HFFc6 (cell line): ENCODE results near the gene EFCAB8. TPM values are rescaled to one million over a fixed set of nuclear protein-coding genes. Genes with fewer than 3 reads are reported as not detected.

Source experiments
- DNase-seq: peaks from one replicate; pipeline ENCODE4 v3.0.0-alpha.2; 2018
- H3K27ac Mint-ChIP-seq: 2 replicates; pipeline ENCODE4 v1.8.0; 2020; ENCODE audit warnings: mild to moderate bottlenecking, mixed read lengths
- H3K27me3 Mint-ChIP-seq: 2 replicates; pipeline ENCODE4 v1.8.0; 2021; ENCODE audit warnings: mild to moderate bottlenecking, moderate library complexity, mixed read lengths; ENCODE audit not compliant: insufficient read depth
- H3K36me3 Mint-ChIP-seq: 2 replicates; pipeline ENCODE4 v1.8.0; 2021; ENCODE audit warnings: low read depth, mixed read lengths
- H3K4me1 Mint-ChIP-seq: 2 replicates; pipeline ENCODE4 v1.8.0; 2020; ENCODE audit warnings: low read depth, mixed read lengths
- H3K4me3 Mint-ChIP-seq: 2 replicates; pipeline ENCODE4 v1.8.0; 2020; ENCODE audit warnings: mild to moderate bottlenecking, moderate library complexity, mixed read lengths
- H3K9me3 Mint-ChIP-seq: 2 replicates; pipeline ENCODE4 v1.8.0; 2020; ENCODE audit warnings: mild to moderate bottlenecking, mixed read lengths
- total RNA-seq, 6 experiments: library from RNA; stranded (reverse); fragmentation: NEBNext Ultra II Directional; extraction: Animal tissue kit (Norgen Biotek cat#: 25700); gene quantifications; 2 replicates in 1 of 6; 3 replicates in 5 of 6; pipeline ENCODE4 v1.2.3, GENCODE V29; 2021
- TF ChIP-seq, protein P1 (sequence below): fragments of 200-600 bp; sonication (generic); IDR thresholded peaks from 2 replicates; pipeline ENCODE4 v1.5.0; 2021; ENCODE audit warnings: antibody characterized with exemption, mild to moderate bottlenecking

Gene EFCAB8
- total RNA-seq, 6 experiments from 2014 or later, result not detected

DNA sequence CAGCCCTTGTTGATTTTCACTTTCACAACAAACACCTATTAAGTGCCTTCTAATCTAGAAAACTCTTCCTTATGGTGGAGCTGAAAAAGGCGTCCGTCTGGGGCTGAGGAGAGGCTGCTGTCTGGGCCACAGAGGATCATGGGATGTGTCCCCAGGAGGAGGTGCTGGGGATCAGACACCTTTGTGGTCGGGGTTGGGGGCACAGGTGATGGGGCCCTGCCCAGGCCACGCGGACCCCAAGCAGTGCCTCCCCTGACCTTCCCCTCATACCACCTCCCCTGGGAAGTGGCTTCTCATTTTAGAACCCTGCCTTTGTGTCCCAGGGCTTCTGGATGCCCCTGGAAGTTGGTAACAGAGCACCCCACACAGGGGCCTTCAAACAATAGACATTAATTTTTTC lies 104.5 kb downstream of the EFCAB8 start:
- no peak for DNase-seq
- Mint-ChIP-seq H3K4me1 (no peaks in the 10 kb centered on the region), H3K9me3 (peaks cover under 1% of the 10 kb centered on the region; the same call in 1 of the 2 replicates), H3K27ac (no peak overlapping the region), H3K27me3 (peaks cover 62% of the 10 kb centered on the region), H3K36me3 (no peaks in the 10 kb centered on the region), H3K4me3 (no peak overlapping the region)
- TF ChIP-seq, protein P1, sequence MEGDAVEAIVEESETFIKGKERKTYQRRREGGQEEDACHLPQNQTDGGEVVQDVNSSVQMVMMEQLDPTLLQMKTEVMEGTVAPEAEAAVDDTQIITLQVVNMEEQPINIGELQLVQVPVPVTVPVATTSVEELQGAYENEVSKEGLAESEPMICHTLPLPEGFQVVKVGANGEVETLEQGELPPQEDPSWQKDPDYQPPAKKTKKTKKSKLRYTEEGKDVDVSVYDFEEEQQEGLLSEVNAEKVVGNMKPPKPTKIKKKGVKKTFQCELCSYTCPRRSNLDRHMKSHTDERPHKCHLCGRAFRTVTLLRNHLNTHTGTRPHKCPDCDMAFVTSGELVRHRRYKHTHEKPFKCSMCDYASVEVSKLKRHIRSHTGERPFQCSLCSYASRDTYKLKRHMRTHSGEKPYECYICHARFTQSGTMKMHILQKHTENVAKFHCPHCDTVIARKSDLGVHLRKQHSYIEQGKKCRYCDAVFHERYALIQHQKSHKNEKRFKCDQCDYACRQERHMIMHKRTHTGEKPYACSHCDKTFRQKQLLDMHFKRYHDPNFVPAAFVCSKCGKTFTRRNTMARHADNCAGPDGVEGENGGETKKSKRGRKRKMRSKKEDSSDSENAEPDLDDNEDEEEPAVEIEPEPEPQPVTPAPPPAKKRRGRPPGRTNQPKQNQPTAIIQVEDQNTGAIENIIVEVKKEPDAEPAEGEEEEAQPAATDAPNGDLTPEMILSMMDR, result no peak

DNA sequence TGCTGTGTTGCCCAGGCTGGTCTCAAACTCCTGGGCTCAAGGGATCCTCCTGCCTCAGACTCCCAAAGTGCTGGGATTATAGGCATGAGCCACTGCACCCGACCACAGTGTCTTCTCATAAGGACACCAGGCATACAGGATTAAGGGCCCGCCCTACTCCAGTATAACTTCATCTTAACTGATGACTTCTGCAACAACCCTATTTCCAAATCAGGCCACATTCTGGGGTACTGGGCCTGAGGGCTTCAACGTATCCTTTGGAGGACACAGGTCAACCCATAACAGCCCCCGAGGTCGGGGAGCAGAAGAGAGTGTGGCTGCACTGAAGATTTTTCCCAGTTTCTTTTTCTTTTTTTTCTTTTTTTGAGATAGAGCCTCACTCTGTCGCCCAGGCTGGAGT lies 105.9 kb downstream of the EFCAB8 start:
- TF ChIP-seq, protein P1, result no peak
- no peaks in the 10 kb centered on the region for H3K4me1 Mint-ChIP-seq
- H3K27me3 Mint-ChIP-seq, result peaks cover 58% of the 10 kb centered on the region
- no peak overlapping the region for H3K4me3 Mint-ChIP-seq
- no peak overlapping the region for H3K27ac Mint-ChIP-seq
- H3K36me3 Mint-ChIP-seq, result no peaks in the 10 kb centered on the region
- no peaks in the 10 kb centered on the region for H3K9me3 Mint-ChIP-seq
- no peak for DNase-seq

DNA sequence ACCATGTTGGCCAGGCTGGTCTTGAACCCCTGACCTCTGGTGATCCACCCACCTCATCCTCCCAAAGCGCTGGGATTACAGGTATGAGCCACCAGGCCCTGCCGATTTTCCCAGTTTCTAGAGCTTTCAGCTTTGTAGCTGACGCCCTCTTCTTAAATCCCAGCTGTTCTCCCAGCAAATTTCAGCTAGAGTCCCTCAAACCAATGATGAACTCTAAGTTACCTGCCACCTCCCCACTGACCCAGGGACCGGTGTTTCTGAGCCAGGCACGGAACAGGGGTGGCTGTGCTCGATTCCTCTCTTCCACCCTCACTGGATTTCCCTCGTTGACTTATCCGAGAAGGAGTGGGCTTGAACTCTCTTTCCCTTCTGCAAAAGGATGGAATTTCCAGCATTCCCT lies 106.4 kb downstream of the EFCAB8 start:
- no peak overlapping the region for H3K27ac Mint-ChIP-seq
- peaks cover 58% of the 10 kb centered on the region for H3K27me3 Mint-ChIP-seq
- no peak for DNase-seq
- H3K36me3 Mint-ChIP-seq, result no peaks in the 10 kb centered on the region
- no peaks in the 10 kb centered on the region for H3K9me3 Mint-ChIP-seq
- no peak overlapping the region for H3K4me3 Mint-ChIP-seq
- TF ChIP-seq, protein P1, result no peak
- no peaks in the 10 kb centered on the region for H3K4me1 Mint-ChIP-seq

DNA sequence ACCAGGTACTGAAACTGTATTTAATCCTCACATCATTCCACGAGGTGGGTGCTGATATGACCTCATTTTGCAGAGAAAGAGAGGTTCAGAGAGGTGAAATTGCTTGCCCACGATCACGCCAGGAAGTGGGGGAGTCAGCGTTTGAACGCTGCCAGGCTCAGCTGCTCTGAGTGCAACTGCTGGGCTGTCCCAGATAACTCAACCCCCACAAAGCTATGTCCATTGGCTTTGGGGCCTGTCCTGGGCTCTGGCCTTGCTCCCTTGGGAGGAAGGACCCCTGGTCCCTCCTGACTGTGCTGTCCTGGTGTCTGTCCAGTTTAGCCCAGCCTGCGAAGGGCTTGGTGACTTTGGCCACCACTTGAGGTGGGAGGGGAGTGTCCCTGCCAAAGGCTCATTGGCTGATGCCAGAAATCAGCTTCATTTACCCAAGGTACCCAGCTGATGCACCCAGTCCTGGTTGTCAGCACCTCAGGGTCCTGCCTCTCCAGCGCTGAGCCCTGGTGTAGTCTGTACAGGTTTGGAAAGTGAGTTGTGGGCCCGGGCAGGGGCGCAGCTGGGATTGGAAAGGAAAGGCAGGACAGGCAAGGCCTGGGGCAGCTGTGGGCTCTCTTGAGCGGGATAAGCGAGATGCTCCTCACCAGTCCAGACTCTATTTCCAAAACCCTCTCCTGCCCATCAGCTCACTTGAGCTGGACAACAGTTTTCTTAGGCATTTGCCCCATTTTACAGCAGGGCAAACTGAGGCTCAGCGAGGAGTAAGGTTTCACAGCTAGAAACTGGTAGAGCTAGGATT lies 107.1 kb downstream of the EFCAB8 start:
- Mint-ChIP-seq H3K9me3 (no peaks in the 10 kb centered on the region), H3K27me3 (peaks cover 56% of the 10 kb centered on the region), H3K4me3 (no peak overlapping the region), H3K36me3 (no peaks in the 10 kb centered on the region), H3K4me1 (no peaks in the 10 kb centered on the region), H3K27ac (no peak overlapping the region)
- DNase-seq, result no peak
- TF ChIP-seq, protein P1, result no peak

DNA sequence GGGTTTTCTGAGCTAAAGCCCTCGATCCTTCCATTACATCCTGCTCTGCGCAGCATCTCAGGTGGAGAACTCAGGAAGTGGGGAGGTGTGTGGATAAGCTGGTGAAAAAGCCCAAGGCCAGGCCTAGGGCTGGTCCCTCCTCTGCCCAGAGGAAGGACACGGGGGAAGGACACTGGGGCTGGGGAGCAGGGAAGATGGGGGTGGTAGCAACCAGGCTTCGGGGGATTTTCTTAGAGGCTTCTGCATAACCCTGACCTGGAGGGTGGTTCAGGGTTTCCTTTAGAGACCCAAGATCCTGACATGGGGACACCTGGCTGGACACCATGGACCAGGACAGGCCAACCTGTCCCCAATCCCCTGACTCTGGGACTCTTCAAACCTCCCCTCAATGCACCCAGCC lies 107.7 kb downstream of the EFCAB8 start:
- Mint-ChIP-seq H3K4me3 (no peak overlapping the region), H3K27ac (no peak overlapping the region), H3K4me1 (no peaks in the 10 kb centered on the region), H3K36me3 (no peaks in the 10 kb centered on the region), H3K27me3 (peaks cover 51% of the 10 kb centered on the region), H3K9me3 (no peaks in the 10 kb centered on the region)
- no peak for DNase-seq
- TF ChIP-seq, protein P1, result no peak
